Small intestine (tissue), 16 donors: ENCODE results near the gene S100P. TPM values are rescaled to one million over a fixed set of nuclear protein-coding genes. Genes with fewer than 3 reads are reported as not detected.
A peak's percentile ranks its signal among the peaks of the same experiment; 100 is the strongest.
"Not testable (repeated sequence)": the region's sequence is repeated elsewhere in the genome, so short reads cannot be mapped to it uniquely, and the experiment has no call there.

Experiments
- DNase-seq, 2 donors: peaks; one replicate each; pipeline versions ENCODE4 v3.0.0 to v3.0.0-alpha.2; 2013
- FAIRE-seq: peaks from 2 replicates; lab custom pipeline; 2012; peaks lifted over from hg19 to GRCh38; lab: Jason Lieb, UNC
- H3K27ac ChIP-seq, 3 donors: one replicate each; pipeline ENCODE4 v1.5.1; 2013; ENCODE audit warnings: low read length in 2 of 3, mild to moderate bottlenecking in 2 of 3, control low read depth in 1 of 3, inconsistent platforms in 1 of 3, low read depth in 1 of 3, moderate library complexity in 1 of 3
- H3K27me3 ChIP-seq, 3 donors: one replicate each; pipeline ENCODE4 v1.6.1; 2013; ENCODE audit warnings: low read length in 3 of 3, inconsistent platforms in 1 of 3; ENCODE audit not compliant: control insufficient read depth in 3 of 3, insufficient read depth in 3 of 3
- H3K36me3 ChIP-seq, 3 donors: one replicate each; pipeline ENCODE4 v1.6.1; 2013; ENCODE audit warnings: low read length in 3 of 3, inconsistent platforms in 1 of 3, low read depth in 1 of 3, mild to moderate bottlenecking in 1 of 3, moderate library complexity in 1 of 3; ENCODE audit not compliant: control insufficient read depth in 3 of 3, insufficient read depth in 2 of 3
- H3K4me1 ChIP-seq, 3 donors: one replicate each; pipeline ENCODE4 v1.6.1; 2013; ENCODE audit warnings: low read length in 2 of 3, inconsistent platforms in 1 of 3, low read depth in 1 of 3, mild to moderate bottlenecking in 1 of 3, moderate library complexity in 1 of 3; ENCODE audit not compliant: control insufficient read depth in 3 of 3, insufficient read depth in 2 of 3
- H3K4me3 ChIP-seq, 3 donors: one replicate each; pipeline ENCODE4 v1.5.1; 2013; ENCODE audit warnings: low read length in 3 of 3, control low read depth in 1 of 3, inconsistent platforms in 1 of 3, low read depth in 1 of 3, mild to moderate bottlenecking in 1 of 3, moderate library complexity in 1 of 3
- H3K9me3 ChIP-seq, 2 donors: one replicate each; pipeline ENCODE4 v1.6.1; 2013; ENCODE audit warnings: low read depth in 1 of 2, low read length in 1 of 2; ENCODE audit not compliant: control insufficient read depth in 2 of 2, insufficient read depth in 1 of 2
- WGBS, 3 donors: extraction: QIAGEN DNeasy Blood & Tissue Kit; methylation state at CpG; one replicate each; pipeline ENCODE4 v1.1.7; 2013; 5-methylcytosine and 5-hydroxymethylcytosine counted together
- long read RNA-seq, 10 donors: transcript quantifications; one replicate each; lab custom pipeline, GENCODE V29; 2026
- polyA plus RNA-seq, 4 donors: library from polyadenylated mRNA; stranded (reverse) in 3 of 4; unstranded in 1 of 4; fragments of 200-250 nt in 3 of 4; fragments of 120-200 nt in 1 of 4; gene quantifications; one replicate each; pipeline versions ENCODE4 v1.2.1 to v1.2.3, GENCODE V29; 2013
- donor health status: healthy with polysubstance abuse.
- donor health status: control.
- donor health status: control.
- donor health status: Bipolar disorder and iron deficiency.
- donor health status: healthy.

S100P gene
- 10 to 100 TPM; 13.3 to 63.5 (median 41.0) TPM for polyA plus RNA-seq
- long read RNA-seq, donor 1, transcript S100P-201 (2 exons, 1,279 nt) = major isoform, 26 of 26 reads
- long read RNA-seq, donor 1, partial matches to known transcripts = 0 of 26 reads
- long read RNA-seq, donor 1, other reads (novel, unspliced or antisense) = 0 of 26 reads
- long read RNA-seq, donor 2, partial matches to known transcripts = 0 of 4 reads
- long read RNA-seq, donor 2, other reads (novel, unspliced or antisense) = 0 of 4 reads
- long read RNA-seq, donor 3, transcript S100P-201 (2 exons, 1,279 nt) = major isoform, 5 of 5 reads
- long read RNA-seq, donor 3, partial matches to known transcripts = 0 of 5 reads
- long read RNA-seq, donor 3, other reads (novel, unspliced or antisense) = 0 of 5 reads
- long read RNA-seq, donor 4 = 0 reads
- long read RNA-seq, donor 5 = 0 reads
- long read RNA-seq, donor 6, partial matches to known transcripts = 0 of 3 reads
- long read RNA-seq, donor 6, other reads (novel, unspliced or antisense) = 0 of 3 reads
- long read RNA-seq, donor 7 = 0 reads
- long read RNA-seq, donor 8, partial matches to known transcripts = 0 of 2 reads
- long read RNA-seq, donor 8, other reads (novel, unspliced or antisense) = 0 of 2 reads
- long read RNA-seq, donor 9 = 0 reads
- long read RNA-seq, donor 10, transcript S100P-201 (2 exons, 1,279 nt) = major isoform, 60 of 61 reads
- long read RNA-seq, donor 10, partial matches to known transcripts = 0 of 61 reads
- long read RNA-seq, donor 10, other reads (novel, unspliced or antisense) = 0 of 61 reads

GRCh38 chr4:6693231-6694176 lies at the start of gene S100P:
S100P (plus strand) TSS chr4:6693878; CDS start chr4:6693933, 55 bp downstream.
- Histone ChIP-seq H3K36me3 (peaks cover 0 to 9% (median 0%) of the 10 kb centered on the region in 3 donors), H3K9me3 (no peaks in the 10 kb centered on the region), H3K4me3 (no peak within 1 kb of the TSS), H3K27ac (peak within 1 kb of the TSS in 2 of 3 donors; percentile 49 to 56), H3K27me3 (no peaks in the 10 kb centered on the region), H3K4me1 (peaks cover 7 to 46% (median 8%) of the 10 kb centered on the region in 3 donors)
- DNase-seq (peak; percentile 20 to 58), FAIRE-seq (no peak)
- WGBS, 3 donors = 77 to 84% (median 80%) methylated on average over 29 of the region's 29 CpGs

- FAIRE-seq (no peak), DNase-seq (no peak)
- WGBS, 3 donors = 70 to 74% (median 71%) methylated on average over 5 of the region's 5 CpGs
- H3K4me3 ChIP-seq = no peak overlapping the region
- peaks cover 5 to 10% (median 9%) of the 10 kb centered on the region in 3 donors for H3K4me1 ChIP-seq
- peaks cover 4 to 11% (median 8%) of the 10 kb centered on the region in 3 donors for H3K36me3 ChIP-seq
- no peaks in the 10 kb centered on the region for H3K27me3 ChIP-seq
- H3K27ac ChIP-seq = no peak overlapping the region
- H3K9me3 ChIP-seq = no peaks in the 10 kb centered on the region
Measured at GRCh38 chr4:6644792-6645530, 48.7 kb upstream of the S100P start.

- no peak for FAIRE-seq
- H3K27me3 ChIP-seq = no peaks in the 10 kb centered on the region
- no peaks in the 10 kb centered on the region for H3K9me3 ChIP-seq
- no peak overlapping the region for H3K4me3 ChIP-seq
- peaks cover 2 to 9% (median 6%) of the 10 kb centered on the region in 3 donors for H3K4me1 ChIP-seq
- WGBS, 3 donors = 77 to 84% (median 84%) methylated on average over 5 of the region's 5 CpGs
- H3K27ac ChIP-seq = no peak overlapping the region
- H3K36me3 ChIP-seq = peaks cover under 1 to 9% (median 8%) of the 10 kb centered on the region in 3 donors
- no peak for DNase-seq
Measured at GRCh38 chr4:6647169-6647568, 46.5 kb upstream of the S100P start.

- peaks cover 2 to 4% (median 2%) of the 10 kb centered on the region in 3 donors for H3K4me1 ChIP-seq
- no peaks in the 10 kb centered on the region for H3K9me3 ChIP-seq
- no peak for FAIRE-seq
- H3K36me3 ChIP-seq = peaks cover 0 to 8% (median 7%) of the 10 kb centered on the region in 3 donors
- H3K4me3 ChIP-seq = no peak overlapping the region
- H3K27me3 ChIP-seq = no peaks in the 10 kb centered on the region
- H3K27ac ChIP-seq = no peak overlapping the region
- 57 to 70% (median 66%) methylated on average over 6 of the region's 6 CpGs for WGBS, 3 donors
- DNase-seq = no peak
Measured at GRCh38 chr4:6647582-6648230, 46.0 kb upstream of the S100P start.

- no peaks in the 10 kb centered on the region for H3K36me3 ChIP-seq
- H3K27me3 ChIP-seq = no peaks in the 10 kb centered on the region
- 91 to 95% (median 92%) methylated on average over 8 of the region's 8 CpGs for WGBS, 3 donors
- no peak overlapping the region for H3K27ac ChIP-seq
- no peak overlapping the region for H3K4me3 ChIP-seq
- H3K9me3 ChIP-seq = no peaks in the 10 kb centered on the region
- no peaks in the 10 kb centered on the region for H3K4me1 ChIP-seq
- FAIRE-seq = no peak
- no peak for DNase-seq
Measured at GRCh38 chr4:6649216-6649615, 44.5 kb upstream of the S100P start.

GRCh38 chr4:6654211-6654610 lies 39.5 kb upstream of the S100P start:
- DNase-seq, H3K9me3 ChIP-seq, H3K27ac ChIP-seq, H3K4me1 ChIP-seq, FAIRE-seq, H3K36me3 ChIP-seq, H3K4me3 ChIP-seq: not testable (repeated sequence)
- H3K27me3 ChIP-seq = peaks cover 0 to 17% (median 3%) of the 10 kb centered on the region in 3 donors
- 65 to 91% (median 67%) methylated on average over 2 to 3 of the region's 3 CpGs for WGBS, 3 donors

- H3K27ac ChIP-seq, H3K9me3 ChIP-seq, H3K36me3 ChIP-seq, H3K4me3 ChIP-seq, H3K4me1 ChIP-seq, FAIRE-seq, DNase-seq: not testable (repeated sequence)
- WGBS, 3 donors = 67 to 73% (median 71%) methylated on average over 2 of the region's 2 CpGs
- peaks cover 0 to 25% (median 3%) of the 10 kb centered on the region in 3 donors for H3K27me3 ChIP-seq
Measured at GRCh38 chr4:6655291-6655690, 38.4 kb upstream of the S100P start.
